ENCODE measurements around the gene RNF212.

- no peak for TF ChIP-seq GATA2 (IDR thresholded peaks at IDR 0.05; ENCODE audit: low read depth, low read length)
- TF ChIP-seq GATA3 (IDR thresholded peaks at IDR 0.05; ENCODE audit: low read depth, low read length) = no peak
Measured at GRCh38 chr4:1032861-1033260, 80.5 kb downstream of the RNF212 start.
